HTERT RPE-1 (cell line): ENCODE measurements around the gene ARHGEF28.

Experiments
- in situ Hi-C: fragments of 300-500 bp; cut with MboI; formaldehyde crosslinking; loops from 4 replicates; pipeline ENCODE4 v1.14.3; 2020; ENCODE audit warnings: low sequenced_read_pairs

The ARHGEF28 gene

DNA sequence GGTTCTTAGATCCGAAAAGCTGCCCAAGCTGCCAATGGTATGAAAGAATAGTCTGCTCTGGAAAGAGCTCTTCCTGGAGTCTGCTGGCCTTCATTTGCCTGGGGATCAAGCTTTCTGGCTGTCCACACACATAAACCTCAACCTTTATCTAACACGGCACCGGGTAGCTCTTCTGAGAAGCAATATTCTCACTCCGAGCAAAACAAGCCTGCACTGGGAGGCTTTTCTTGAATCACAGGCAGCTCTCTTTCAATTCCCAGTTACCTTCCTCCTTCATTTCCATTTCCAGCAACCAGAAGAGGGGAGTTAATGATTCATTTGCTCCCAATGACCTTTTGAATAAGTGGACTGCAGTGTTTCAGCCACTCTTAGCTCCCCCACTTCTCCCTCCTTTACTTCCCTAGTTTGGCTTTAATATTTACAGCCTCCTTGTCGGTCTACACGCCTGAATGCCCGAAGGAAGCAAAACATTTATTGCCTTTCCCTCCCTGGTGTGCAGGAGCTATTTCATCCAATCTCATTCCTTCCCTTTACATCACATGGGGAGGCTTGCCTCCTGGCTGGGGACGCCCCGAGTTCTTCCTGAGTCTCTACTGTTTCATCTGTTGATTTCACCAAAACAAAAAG is 187.1 kb downstream of the ARHGEF28 start:
- in situ Hi-C loops: no loop called here

DNA sequence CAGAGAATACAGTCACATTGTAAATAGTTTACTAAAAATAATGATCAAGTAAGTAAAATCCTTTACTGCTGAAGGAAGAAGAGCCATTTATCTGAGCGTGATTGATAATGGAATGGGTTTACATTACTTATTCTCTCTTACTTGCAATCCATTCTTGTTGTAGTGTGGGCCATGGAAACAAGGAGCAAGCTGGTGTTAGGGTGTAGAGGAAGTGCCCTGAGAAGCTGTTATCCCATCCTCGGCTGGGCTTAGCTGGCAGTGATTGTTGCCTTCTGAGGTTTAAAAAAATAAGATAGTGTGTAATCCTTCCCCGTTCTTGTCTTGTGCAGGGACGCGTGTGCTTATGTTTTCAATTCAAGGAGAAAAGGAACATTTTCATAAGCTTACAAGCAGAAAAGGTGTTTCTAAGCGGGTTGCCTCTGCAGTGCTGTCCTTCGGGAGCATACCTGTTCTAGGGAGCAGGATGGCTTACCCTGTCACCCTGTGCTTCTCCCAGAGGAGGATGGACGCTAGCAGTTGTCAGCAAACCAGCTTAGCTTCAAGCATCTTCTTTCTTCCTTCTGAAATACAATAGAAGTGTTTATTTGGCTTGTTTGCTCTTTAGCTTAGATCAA is 188.3 kb downstream of the ARHGEF28 start:
- in situ Hi-C loops: no loop called here

DNA sequence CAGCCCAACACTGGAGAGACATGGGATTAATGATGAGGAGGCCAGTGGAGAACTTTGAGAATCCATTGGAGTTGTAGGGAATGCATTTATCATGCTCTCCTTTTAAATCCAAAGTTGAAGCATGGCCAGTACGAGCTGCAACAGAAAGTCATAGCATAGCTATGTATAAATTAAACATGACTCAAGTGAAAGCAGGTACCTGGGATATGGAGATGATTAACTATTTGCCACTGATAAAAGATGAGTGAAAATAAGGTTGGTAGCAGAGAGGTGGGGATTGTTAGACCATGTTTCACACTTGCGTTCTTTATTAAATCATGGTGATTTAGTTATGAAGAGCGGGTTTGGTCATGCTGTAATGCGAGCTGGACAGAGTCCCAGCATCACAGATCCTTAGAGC is 189.6 kb downstream of the ARHGEF28 start:
- in situ Hi-C loops: no loop called here

DNA sequence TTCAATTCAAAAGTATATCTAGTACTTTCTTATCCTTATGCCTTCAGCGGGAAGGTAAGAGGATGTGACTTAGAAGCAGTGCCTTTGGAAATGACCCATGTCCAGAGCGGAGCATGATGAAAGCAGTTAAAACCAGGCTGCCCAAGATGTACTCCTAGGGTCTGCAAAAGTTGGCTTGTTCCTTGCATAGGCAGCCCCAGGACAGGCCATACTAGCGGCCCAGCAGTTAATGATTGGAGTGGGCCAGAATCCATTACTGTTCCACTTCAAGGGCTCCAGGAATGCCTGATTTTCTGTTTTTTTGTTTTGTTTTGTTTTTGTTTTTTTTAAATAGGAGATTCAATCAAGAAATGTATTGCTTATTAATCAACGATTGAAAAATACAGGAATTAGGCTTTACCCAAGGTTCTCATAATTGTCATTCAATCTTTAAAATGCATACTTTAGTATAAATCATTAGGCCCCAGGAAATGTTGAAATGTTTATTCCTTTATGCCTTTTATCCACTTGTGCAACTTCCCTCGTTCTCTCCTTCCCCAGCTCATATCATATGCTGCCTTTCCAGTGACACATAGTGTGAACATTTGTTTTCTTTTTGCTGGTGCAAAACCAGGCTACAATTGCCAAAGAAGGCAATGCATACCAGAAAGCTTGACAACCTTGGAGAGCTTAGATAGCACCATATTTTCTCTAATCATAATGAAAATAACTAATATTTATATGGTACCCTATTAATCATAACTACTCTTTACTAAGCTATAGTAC is 190.8 kb downstream of the ARHGEF28 start:
- in situ Hi-C loops: no loop called here

DNA sequence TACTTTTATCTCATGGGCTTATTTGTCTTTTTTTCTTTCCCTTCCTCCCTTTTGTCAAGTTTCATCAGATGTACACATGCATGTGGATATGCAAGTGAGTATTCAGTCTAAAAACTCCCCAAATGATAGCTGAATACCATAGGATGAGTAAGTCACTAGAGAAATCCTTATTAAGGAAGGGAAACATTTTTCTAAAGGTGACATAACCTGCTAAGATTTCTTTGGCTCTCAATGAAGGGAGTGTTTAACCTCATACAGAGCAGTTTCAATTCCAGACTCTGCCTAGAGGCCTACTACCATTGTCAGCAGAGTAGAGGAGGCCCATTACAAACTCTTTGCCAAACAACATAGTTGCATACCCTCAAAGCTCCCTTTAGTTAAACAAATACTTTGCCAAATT is 192.4 kb downstream of the ARHGEF28 start:
- in situ Hi-C loops: no loop called here

DNA sequence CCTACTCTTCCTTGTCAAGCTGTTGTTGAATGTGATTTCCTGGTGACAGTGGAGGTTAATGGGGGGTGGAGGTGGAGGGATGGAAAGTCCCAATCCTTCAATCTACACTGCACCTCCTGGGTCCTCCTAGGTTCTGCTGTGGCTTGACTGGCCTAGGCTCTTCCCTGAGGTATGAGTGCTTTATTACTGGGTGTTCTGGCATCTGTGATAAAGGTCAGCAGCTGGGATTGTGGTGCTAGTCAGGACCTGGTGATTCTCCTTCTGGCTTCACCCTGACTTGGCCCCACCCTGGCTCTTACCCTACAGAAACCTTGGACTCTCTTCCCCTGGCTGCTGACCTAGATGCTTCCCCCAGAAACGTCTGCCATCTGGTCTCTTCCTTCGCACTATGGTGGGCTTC is 194.3 kb downstream of the ARHGEF28 start:
- in situ Hi-C loops: no loop called here

DNA sequence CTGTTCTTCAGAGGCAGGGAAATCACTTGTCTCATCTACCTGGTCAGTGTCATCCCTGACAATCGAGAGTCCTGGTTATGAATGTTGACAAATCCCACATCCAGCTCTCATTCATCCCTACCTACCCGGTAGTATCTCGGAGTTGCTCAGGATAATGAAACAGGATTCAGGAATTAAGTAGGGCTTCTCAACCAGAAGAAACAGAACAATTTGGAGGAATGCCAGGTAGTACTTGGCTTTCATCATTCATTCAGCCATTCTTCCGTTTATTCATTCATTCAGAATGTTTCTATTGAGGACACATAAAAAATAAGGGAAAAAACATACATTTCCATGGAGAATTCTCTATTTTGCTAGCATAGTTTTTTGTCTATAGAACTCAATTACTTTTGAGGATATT is 195.0 kb downstream of the ARHGEF28 start:
- in situ Hi-C loops: no loop called here

DNA sequence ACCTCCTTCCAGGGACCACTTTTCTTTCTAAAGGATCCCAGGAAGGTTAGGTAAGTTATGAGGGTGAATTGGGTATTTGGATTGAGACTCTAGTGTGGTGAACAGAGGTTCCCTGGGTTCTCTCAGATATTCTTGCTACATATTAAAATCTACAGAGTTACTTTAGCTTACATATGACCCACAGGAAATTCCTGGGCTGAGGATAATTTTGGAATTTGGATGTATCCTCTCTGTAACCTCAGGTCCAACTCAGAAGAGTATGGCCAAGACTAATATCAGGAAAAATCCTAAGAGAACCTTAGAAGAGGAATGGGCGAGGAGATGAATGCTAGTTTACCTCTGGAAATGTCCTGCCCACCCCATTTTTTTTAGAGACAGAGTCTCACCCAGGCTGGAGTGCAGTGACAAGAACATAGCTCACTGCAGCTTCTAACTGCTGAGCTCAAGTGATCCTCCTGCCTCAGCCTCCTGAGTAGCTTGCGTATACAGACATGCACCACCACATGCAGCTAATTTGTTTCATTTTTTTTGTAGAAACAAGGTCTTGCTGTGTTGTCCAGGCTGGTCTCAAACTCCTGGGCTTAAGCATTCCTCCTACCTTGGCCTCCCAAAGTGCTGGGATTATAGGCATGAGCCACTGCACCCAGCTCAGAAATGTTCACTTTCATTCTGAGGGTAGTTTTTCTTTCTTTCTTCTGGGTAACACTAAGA is 196.4 kb downstream of the ARHGEF28 start:
- in situ Hi-C loops: no loop called here

DNA sequence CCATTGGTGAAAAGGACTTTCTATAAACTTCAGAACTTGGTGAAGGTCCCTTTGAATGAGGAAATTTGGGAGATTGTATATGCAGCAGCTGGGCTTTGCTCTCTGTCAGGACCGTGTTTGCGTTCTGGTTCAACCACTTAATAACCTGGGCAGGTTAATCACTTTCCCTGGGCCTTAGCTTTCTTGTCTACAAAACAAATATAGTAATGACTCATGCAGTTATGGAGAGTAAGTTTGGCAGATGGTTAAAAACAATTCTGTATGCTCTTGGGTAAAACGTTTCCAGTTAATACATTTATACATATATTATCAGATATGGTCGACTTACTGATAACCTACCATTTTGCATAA is 197.0 kb downstream of the ARHGEF28 start:
- in situ Hi-C loops: no loop called here

DNA sequence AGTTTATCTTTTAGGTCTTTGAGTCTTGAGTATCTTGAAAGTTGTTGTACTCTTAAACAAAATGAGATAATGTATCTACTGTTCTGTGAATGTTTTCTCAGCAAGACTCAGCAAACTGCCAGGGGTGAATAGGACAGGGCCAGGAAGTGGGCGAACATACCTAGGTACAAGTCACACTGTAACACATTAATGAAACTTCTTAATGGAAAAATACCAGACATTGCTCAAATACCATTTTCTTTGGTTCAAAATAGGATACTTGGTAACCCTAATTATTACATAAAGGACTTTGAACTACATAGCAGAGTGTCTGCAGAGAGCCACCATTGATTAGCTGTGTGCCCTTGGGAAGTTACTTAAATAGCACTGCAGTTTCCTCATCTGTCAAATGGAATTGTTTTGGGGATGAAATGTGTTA is 197.5 kb downstream of the ARHGEF28 start:
- in situ Hi-C loops: no loop called here

DNA sequence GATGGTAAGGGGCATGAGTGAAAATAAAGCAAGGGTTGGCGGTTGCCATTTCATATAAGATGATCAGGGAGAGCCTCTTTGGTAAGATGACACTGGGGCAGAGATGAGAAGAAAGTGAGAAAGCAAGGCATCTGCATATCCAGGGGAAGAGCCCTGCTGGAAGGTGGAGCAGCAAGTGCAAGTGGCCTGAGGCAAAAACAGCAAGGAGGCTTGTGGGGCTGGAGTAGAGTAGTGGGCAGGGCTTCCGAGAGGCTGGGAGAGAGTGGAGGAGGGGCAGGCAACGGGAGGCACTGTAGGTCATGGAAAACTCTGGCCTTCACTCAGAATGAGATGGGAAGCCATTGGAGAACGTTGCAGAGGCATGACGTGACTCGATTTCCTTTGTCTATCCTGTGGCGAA is 199.2 kb downstream of the ARHGEF28 start:
- in situ Hi-C loops: no loop called here

DNA sequence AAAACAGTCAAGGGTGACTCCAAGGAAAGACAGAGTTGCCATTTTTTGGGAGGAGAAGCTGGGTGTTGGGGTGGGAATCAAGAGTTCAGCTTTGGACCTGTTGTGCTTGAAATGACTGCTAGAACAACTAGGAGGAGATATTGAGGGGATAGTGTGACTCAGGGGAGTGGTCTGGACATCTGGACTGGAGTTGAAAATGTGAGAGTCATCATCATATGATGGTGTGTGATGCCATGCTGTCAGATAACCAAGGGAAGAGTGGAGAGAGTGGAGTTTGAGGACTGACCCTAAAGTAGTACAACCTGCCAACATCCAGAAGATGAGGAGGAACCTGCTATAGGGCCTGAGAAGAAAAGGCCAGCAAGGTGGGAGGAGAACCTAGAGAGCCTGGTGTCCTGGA is 199.7 kb downstream of the ARHGEF28 start:
- in situ Hi-C loops: no loop called here

DNA sequence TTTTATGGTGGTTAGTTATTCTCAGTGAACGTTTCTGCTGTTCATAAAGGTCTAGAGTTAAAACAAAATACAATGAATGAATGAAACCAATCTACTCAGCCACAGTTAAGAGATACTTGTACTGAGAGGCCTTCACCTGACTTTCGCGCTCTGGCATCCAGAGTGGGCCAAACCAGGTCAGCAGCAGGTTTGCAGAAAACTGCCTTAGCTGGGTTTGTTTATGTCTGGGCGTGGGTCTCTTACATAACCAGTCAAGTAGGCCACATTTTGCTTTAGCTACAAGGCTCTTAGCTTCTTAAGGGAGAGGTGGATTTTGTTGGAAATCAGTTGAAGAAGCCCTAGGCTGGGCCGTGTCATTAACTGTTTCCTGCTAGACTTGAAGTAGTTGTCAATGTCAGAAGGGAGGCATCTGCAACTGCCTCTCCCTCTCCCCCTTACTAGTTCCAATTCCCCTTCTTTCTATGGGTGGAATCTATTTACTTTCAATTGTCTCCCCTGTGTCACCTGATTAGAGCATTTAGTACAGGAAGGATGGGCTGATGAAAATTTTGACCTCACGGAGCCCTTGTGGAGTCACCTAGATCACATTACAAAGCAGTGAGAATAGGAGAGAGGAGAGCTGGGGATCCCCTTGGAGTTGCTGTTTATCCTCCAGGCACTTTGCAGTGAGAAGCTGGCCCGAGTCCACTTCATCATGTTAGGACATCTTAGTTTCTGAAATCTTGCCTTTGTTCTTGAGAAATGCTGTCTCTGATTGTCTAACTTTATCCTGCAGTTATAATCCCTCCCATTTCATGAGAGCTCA is 200.5 kb downstream of the ARHGEF28 start:
- in situ Hi-C loops: no loop called here

DNA sequence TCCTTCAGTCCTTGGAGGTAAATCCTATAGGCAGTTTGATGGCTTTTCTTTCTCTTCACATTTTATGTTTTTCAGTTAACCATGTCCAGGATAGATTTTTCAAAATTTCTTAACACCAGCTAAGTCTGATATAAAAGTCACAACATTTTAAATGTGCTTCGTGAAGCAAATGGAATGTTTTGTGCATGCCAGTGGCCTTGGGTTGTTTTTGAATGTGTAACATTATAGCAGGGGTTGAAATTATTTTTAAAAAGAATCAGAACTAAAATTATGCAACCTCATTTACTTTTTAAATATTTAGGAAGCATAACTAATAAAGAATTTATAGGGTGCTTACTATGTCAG is 201.1 kb downstream of the ARHGEF28 start:
- in situ Hi-C loops: no loop called here

DNA sequence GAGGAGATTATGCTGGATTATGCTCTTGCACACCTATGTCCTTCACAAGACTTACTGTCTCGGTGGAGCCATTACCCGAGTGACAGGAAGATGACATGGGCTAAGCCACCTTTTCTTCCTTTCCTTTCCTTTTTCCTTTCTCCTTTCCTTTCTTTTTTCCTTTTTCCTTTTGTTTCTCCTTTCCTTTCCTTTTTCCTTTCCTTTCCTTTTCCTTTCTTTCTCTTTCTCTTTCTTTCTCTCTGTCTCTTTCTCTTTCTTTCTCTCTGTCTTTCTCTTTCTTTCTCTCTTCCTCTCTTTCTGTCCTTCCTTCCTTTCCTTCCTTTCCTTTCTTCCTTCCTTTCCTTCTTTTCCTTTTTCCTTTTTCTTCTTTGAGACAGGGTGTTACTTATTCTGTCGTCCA is 202.5 kb downstream of the ARHGEF28 start:
- in situ Hi-C loops: no loop called here

DNA sequence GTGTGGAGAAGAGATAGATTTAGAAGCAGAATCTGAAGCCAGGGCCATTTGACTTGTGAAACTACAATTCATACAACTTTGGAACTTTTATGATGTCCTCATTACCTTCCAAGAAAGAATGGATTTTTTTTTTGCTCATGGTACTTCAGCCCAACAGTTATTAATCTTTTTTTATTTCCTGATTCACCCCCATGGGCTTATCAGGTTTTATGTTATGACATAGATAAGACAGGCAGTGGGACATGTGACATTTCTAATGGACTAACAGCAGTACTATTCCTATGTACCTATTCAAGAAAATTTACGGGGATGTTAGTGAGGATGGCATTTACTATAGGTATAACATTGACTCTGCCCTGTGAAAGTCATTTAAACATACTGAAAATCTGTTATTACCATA is 204.7 kb downstream of the ARHGEF28 start:
- in situ Hi-C loops: no loop called here

DNA sequence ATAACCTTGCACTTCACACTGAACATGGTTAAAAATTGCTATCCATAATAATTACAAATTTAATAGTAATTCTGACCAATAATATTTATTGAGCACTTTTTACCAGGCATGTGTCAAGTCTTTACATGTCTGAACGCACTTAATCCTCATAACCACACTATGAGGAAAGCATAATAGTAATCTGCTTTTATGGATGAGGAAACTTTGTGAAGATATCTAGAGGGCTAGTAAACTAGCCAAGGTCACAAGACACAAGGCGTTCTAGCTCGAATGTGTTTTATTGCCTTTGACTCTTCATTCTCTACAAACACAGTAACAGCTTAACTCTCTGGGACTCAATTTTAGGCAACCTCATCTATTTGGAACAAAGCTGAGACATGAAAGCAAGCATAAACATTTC is 205.1 kb downstream of the ARHGEF28 start:
- in situ Hi-C loops: no loop called here

DNA sequence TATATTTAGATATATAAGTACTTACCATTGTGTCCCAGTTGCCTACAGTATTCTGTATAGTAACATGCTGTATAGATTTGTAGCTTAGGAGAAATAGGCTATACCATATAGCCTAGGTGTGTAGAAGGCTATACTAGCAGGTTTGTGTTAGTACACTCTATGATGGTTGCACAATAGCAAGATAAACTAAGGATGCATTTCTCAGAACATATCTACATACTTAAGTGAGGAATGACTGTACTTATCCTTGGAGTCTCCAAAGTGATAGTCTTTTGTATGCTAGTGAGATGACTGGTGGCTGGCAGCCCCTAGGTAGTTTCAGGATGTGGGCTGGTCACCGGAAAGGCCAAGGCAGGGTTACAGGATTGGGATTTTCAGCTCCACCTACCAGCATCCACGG is 208.7 kb downstream of the ARHGEF28 start:
- in situ Hi-C loops: no loop called here

DNA sequence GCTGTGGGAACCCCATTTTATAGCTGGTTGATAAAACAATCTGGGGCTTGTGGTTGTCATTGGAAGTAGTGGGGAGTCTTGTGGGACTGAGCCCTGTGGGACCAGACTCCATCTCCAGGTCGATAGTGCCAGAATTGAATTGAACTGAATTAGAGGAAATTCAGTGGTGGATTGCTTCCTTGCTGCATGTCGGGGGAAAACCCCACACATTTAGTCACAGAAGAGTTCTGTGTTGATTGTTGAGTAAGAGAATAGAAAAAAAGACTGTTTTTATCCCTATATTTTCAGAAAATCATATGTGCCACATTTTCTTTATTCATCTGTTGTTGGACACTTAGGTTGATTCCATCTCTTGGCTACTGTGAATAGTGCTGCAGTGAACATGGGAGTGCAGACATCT is 209.7 kb downstream of the ARHGEF28 start:
- in situ Hi-C loops: no loop called here

DNA sequence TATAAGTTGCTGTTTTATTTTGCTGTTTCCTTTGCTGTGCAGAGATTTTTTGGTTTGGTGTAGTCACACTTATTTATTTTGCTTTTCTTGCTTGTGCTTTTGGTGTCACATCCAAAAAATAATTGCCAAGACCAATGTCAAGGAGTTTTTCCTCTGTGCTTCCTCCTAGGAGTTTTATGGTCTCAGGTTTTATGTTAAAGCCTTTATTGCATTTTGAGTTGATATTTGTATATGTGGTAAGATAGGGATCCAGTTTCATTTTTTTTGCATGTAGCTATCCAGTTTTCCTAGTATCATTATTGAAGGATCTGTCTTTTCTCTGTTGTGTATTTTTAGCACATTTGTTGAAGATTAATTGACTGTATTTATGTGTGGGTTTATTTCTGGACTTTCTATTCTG is 210.6 kb downstream of the ARHGEF28 start:
- in situ Hi-C loops: no loop called here

DNA sequence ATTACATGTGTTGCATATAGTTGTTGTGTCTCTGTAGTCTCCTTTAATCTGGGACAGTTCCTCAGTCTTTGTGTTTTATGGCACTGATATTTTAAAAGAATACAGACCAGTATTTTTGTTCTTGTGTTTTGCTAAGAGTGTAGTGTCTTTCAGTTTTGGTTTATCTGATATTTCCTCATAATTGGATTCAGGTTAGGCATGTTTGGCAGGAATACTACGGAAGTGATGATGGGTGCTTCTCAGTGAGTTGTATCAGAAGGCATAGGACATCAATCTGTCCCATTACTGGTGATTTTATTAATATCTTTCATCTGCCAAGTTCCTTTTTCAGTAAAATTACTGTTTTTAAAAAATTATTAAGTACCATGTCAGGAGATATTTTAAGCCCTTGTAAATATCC is 212.9 kb downstream of the ARHGEF28 start:
- in situ Hi-C loops: no loop called here
